NOMO-1 (cell line): Measurements from ENCODE around the gene FIGN.

Experiments used
- DNase-seq, 2 experiments: peaks; one replicate each; lab custom pipeline; 2025; ENCODE audit not compliant: unreplicated experiment in 2 of 2; lab: John Stamatoyannopoulos, UW

Gene FIGN

GRCh38 chr2:163711699-163712098, 24.1 kb downstream of the FIGN start:
- no peak for DNase-seq

GRCh38 chr2:163711258-163711657, 24.6 kb downstream of the FIGN start:
- DNase-seq = no peak

- DNase-seq = no peak
Observed at GRCh38 chr2:163709270-163709669, 26.5 kb downstream of the FIGN start.

GRCh38 chr2:163708265-163708664, 27.5 kb downstream of the FIGN start:
- DNase-seq = peak in 1 of 2 experiments; percentile 1

GRCh38 chr2:163703386-163703785, 32.4 kb downstream of the FIGN start:
- DNase-seq = no peak

GRCh38 chr2:163701399-163702195, 34.2 kb downstream of the FIGN start:
- no peak for DNase-seq

DNA sequence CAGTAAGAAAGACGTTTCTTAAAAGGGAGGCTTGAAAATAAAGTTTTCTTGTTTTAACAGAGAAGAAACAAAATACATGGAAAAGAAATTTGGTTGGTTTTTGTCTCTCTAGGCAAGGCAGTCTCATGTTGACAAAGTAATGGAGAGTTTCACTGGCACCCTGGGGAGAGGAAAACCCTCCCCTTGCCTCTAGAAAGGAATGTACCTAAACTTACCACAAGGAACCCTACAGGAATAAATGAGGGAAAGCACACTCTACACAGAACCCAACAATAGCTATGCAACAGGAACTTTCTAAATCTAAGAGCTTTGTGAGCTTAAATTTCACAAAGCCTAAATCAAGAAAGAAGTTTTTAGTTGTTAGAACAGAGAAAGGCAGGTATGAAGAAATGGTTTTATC, 37.0 kb downstream of the FIGN start:
- no peak for DNase-seq

- no peak for DNase-seq
Observed at GRCh38 chr2:163697846-163698637, 37.8 kb downstream of the FIGN start.

DNA sequence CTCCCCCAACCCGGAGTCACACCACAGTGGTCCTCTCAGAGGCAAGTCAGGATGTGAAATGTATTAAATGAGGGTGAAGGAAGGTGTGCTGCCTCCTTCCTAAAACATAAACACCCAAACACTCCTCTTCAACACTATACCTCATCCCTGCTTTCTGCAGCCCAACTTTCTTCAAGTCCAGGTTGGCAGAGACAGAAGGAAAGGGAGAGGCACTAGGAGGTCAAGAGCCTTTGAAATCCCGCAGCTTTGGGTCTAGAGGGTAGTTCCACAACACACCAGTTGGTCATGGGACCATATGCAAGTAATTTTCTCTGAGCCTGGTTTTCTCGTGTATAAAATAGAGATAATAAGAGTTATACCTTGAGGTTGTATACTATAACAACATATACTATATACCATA, 38.4 kb downstream of the FIGN start:
- no peak for DNase-seq

DNA sequence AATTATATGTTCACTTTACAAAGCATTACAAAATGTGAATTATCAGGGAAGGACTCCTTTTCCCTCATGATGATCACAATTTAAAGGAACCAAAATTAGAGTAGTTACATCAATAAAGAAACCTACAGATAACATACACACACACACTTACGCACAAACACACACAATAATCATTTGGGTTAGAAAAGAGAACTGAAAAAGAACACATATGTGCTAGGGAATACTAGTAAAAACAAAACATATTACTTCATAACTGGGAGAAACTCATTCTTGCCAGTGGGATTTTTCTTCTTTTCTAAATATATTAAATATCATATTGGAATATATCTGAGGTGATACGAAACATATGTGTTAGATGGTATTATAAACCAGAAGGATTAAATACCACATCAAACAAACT, 42.3 kb downstream of the FIGN start:
- no peak for DNase-seq

- DNase-seq = no peak
Observed at GRCh38 chr2:163692611-163693482, 43.0 kb downstream of the FIGN start.

DNA sequence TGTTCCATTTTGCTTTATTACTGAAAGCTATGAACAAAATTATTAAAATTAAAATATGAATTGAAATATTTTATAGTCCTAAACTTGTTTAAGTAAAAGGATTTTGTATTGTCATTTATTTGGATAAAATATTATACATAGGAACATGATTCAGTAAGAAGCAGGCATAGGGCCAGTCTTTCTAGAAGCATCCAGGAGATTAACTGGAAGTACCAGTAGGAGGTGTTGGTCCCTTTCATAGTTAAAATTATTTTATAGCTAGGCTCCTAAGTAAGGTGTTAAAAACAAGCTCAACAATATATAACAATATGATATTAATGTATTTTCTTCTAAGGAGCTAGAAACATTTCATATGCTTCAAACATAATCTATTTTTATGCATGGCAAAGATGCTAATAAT, 43.7 kb downstream of the FIGN start:
- DNase-seq = no peak

DNA sequence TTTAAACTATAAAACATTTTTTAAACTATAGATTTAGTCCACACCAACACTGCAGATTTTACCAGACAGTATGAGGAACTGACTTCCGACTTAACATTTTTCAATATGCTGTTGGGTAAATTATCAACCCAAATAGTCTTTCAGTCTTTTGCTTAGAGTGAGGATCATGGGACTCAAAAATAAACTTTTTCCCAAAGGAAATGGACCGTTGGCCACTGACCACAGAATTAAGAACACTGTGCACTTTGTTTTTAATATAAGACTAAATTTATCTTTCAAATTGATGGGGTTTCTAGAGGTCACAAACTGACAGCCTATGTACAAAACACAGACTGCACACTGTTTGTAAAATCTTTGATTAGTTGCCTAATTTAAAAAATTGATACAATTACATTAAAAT, 44.9 kb downstream of the FIGN start:
- DNase-seq = no peak

DNA sequence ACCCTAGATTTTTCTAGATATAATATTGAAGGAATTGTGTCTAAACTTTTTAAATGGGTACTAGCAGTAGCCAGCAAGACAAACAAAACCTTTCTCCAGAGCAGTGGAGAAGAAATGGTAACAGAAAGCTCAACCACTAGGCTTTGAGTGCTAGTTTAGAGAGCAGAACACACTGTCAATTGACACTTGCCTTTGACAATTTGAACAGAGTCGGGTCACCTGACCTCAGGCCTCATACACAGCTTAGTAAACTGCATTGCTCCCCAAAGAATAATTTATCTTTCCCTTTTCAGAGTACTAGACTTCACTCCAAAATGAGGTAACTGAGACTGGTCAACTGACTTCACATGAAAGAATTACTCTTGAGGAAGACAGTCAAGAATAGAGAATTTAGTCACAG, 48.6 kb downstream of the FIGN start:
- no peak for DNase-seq

GRCh38 chr2:163686289-163686688, 49.5 kb downstream of the FIGN start:
- DNase-seq = no peak

DNA sequence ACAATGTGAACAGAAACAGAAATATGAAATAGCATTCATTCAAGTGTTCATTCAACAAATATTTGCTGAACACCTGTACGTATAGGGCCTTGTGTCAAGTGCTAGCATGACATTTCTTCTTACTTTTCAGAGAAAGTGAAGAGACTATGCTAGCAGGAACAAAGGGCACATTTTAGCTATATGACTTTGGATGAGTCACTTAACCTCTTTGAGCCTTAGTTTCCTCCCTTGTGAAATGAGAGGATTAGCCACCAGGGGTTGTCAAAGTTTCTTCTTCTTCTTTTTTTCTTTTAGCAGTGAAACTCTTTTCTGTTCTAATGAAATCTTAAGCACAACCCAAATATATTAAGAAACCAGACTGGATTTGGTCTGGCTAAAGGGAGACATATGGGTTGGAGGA, 53.1 kb downstream of the FIGN start:
- no peak for DNase-seq

DNA sequence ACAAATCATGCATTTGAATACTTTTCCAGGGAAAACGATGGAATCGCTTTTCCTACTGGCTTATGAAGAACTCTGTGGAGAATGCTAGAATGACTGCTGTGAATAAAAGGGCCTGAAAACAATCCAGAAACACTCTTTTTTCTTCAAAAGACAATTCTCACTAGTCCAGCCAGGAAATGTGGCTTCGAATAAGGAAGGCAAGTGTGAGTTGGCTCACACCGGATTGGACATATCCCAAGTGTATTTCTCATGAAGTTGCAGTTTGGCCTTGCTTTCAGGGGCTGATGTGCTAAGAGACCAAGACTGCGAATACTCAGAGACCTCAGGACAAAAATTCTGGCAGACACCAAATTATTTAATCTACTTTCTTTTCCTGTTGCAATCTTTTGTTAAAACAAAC, 54.1 kb downstream of the FIGN start:
- no peak for DNase-seq

GRCh38 chr2:163675388-163675787, 60.4 kb downstream of the FIGN start:
- no peak for DNase-seq

GRCh38 chr2:163673522-163673921, 62.3 kb downstream of the FIGN start:
- DNase-seq = no peak

DNA sequence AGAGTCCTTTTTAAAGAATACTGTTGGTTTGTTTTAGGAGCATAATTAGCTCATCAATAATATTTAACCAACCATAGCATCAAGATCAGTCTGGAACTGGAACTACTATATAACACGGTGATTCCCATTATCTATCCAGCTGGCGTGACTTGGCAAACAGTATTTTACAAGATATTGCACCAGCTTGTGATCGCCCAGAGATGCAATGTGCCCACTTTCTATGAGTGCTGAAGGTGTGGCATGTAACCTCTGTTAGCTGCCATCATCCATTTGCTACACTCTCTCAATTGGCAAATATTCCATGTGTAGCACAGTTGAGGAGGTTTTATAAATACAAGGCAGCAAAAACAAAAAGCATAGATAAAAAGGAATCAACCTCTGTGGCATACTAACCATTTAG, 64.9 kb downstream of the FIGN start:
- DNase-seq = no peak

DNA sequence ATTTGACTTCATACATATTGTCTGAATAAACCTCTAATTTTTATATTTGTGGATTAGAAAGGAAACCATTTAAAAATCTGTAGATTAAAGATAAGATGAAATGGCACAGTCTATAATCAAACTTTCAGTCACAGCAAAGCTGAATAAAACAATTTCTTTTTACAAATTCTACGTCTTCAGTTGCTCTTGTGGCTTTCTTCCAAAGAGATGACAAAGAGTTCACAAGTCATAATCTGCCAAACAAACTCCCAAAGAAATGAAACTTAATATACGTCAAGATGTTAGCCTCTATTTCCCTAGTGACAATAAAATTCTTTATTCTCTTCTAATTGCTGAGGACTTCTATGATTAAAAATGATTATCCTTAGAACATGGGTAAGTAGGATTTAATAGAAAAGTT, 66.3 kb downstream of the FIGN start:
- no peak for DNase-seq
